Measurements from ENCODE around the gene C1D.
A peak's percentile ranks its signal among the peaks of the same experiment; 100 is the strongest.

DNA sequence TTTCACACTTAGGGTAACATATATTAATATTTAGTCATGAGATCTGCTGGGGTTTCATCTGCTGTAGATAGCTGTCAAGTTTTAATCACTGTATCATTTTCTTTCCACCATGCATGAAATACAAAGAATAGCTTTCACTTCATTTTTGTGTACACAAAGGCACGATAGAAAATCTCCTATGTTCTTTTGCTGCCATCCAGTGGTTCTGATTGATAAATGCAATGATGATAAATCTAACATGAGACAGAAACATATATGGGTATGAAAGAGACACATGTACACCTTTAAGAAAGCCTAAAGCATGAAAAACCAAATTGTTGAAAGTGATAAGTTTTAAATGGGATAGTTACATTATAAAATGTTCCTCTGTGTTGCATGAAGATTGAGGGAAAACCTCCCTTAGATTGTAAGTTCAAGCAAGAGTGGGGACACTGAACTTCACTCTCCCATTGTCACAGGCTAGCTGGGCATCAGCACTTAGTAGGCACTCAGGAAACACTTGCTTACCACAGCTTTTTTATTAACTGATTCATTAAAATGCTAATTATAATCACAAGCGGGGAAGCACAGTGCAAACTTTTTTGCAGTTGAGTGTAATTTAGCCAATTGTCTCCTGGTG is 31.2 kb downstream of the C1D start:
- TF ChIP-seq EZH2 (IDR thresholded peaks at IDR 0.05; ENCODE audit: borderline replicate concordance) = no peak
- TF ChIP-seq CTCF (IDR thresholded peaks at IDR 0.05; ENCODE audit: poor library complexity) = peak; percentile 75

Data from hepatocyte (in vitro differentiated cells).